Activated CD4-positive, CD25-positive, alpha-beta regulatory T cell treated with anti-CD3 and anti-CD28 coated beads, Interleukin-2, amount 50 U/mL, for 16 hours (primary cell): ENCODE measurements around the gene EHBP1L1.

ENCODE experiments used
- DNase-seq: peaks from one replicate; pipeline ENCODE4 v3.0.0-alpha.2; 2020; ENCODE audit warnings: low read depth, low spot score

EHBP1L1 gene

GRCh38 chr11:65577756-65578109 is 1.9 kb downstream of the EHBP1L1 start:
- DNase-seq, result no peak

GRCh38 chr11:65578134-65578533 is 2.3 kb downstream of the EHBP1L1 start:
- DNase-seq, result no peak

- no peak for DNase-seq
These were observed 2.8 kb downstream of the EHBP1L1 start for GRCh38 chr11:65578667-65579066.

GRCh38 chr11:65579291-65579690 is 3.4 kb downstream of the EHBP1L1 start:
- no peak for DNase-seq

GRCh38 chr11:65580031-65580692 is 4.3 kb downstream of the EHBP1L1 start:
- no peak for DNase-seq

- no peak for DNase-seq
These were observed 4.9 kb downstream of the EHBP1L1 start for GRCh38 chr11:65580756-65581155.

GRCh38 chr11:65581928-65582327 is 6.1 kb downstream of the EHBP1L1 start:
- no peak for DNase-seq

- DNase-seq, result no peak
These were observed 7.7 kb downstream of the EHBP1L1 start for GRCh38 chr11:65583589-65583988.

- no peak for DNase-seq
These were observed 8.3 kb downstream of the EHBP1L1 start for GRCh38 chr11:65584106-65584505.

GRCh38 chr11:65584723-65585171 is 8.9 kb downstream of the EHBP1L1 start:
- no peak for DNase-seq

GRCh38 chr11:65585396-65586246 is 9.8 kb downstream of the EHBP1L1 start:
- DNase-seq, result no peak

- no peak for DNase-seq
These were observed 10.4 kb downstream of the EHBP1L1 start for GRCh38 chr11:65586247-65586630.

- DNase-seq, result no peak
These were observed 10.8 kb downstream of the EHBP1L1 start for GRCh38 chr11:65586676-65587075.

- DNase-seq, result no peak
These were observed 12.6 kb downstream of the EHBP1L1 start for GRCh38 chr11:65588199-65589054.

GRCh38 chr11:65589444-65590239 is 13.8 kb downstream of the EHBP1L1 start:
- DNase-seq, result no peak

GRCh38 chr11:65590240-65590738 is 14.4 kb downstream of the EHBP1L1 start:
- DNase-seq, result no peak

- no peak for DNase-seq
These were observed 16.3 kb downstream of the EHBP1L1 start for GRCh38 chr11:65591939-65592857.

- DNase-seq, result no peak
These were observed 17.1 kb downstream of the EHBP1L1 start for GRCh38 chr11:65592858-65593517.
